ENCODE measurements around the gene HNMT.
"Not testable (repeated sequence)": the region's sequence is repeated elsewhere in the genome, so short reads cannot be mapped to it uniquely, and the experiment has no call there.

Gene HNMT

DNA sequence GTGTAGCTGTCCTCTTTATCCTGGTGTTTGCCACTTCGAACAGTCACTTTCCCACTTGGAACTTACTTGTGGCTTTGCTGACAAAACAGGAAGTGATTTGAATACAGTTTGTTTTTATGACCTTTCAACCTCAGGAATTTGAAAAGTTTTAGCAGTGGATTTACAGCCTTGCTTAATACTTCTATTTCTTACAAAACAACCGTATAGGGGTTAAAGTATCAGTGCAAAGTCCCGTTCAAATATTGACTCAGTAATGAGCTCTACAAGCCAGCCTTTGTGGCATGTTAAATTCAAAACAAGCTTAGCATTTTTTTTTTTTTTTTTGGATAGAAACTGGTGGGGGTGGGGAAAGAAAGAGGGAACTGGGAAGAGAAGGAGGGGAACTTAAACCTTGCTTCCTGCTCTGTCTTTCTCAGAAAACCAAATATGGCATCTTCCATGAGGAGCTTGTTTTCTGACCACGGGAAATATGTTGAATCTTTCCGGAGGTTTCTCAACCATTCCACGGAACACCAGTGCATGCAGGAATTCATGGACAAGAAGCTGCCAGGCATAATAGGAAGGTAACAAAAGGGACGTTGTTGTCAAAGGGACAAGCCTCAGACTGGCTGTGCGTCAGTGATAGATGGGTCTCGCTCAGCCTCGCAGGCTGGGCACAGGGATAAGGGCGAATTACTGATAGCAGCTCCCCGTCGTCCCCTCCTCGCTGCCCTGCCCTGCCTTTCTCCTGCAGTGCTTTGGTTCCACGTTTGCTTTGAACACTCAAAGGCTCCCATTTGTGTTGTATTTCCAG lies at the start of gene HNMT:
HNMT (plus strand) TSS at position 408 of the 793 bp plus-strand sequence; CDS start at position 427, 19 bp downstream.
- DNase-seq = peak; percentile 72

DNA sequence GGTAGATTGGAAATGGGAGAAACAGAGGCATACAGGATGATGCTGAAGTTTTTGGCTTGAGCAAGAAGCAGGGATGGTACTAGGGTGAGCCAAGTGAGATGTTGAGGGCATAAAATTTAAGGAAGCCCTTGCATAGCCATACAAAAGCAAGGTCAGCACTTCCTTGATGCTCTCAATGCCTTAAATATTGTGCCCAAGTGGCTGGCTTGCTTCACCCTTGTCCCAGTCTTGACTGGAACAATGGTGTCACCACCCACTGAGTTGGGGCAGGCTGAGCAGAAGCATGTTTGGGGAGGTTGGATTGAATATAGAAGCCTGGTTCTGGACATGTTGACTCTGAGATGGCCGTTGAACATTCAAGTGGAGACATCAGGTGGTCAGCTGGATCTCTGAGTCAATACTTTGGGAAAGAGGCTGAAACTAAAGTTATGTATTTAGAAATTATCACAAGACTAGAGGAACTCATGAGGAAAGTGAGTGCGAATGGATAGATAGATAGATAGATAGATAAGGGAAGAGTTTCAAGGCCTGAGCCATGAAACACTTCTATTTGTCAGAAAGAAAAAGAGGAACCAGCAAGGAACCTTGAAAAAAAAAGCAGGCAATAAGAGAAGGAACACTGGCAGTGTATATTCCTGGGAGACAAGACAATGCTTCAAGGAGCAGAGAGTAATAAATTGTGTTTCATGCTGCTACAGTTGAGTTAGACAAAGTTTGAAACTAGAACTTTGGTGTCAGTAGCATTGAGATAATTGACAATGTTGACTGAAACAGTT lies 43.0 kb upstream of the HNMT start:
- no peak for DNase-seq

DNA sequence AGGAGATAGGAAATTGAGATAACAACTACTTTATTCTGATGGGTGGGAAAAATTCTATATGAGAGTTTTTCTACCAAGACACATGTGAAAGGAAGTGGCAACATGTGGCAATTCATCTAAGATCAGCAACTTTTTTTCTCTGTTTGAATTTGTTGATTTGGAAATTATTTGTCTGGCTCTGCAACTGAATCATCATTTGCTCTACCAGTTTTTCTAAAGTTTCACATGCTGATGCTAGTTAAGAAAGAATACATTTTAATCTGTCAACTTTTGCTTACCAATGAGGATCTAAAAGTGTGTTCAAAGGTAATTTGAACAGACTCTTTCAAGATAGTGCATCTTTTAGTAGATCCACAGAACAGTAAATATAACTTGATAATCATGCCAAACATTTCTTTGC lies 42.1 kb upstream of the HNMT start:
- not testable (repeated sequence) for DNase-seq

DNA sequence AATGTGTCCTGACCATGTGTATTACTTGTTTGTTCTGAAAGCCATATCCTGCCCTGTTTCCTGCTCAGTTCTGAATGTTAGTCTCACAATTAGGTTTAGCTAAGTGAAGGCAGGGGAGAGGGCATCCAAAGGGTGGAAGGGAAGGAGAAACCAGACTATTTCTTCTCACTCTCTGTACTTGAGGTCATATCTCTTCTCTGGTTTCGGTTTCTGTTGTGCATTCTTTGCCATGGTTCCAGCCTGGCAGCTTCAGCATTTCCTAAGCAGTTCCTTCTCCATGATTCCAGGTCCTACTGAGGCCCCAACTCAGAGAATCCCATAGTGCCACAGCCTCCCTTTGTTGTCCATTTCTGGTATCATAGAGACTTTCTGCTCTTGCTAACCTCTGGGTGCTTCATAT lies 40.3 kb upstream of the HNMT start:
- DNase-seq = no peak

DNA sequence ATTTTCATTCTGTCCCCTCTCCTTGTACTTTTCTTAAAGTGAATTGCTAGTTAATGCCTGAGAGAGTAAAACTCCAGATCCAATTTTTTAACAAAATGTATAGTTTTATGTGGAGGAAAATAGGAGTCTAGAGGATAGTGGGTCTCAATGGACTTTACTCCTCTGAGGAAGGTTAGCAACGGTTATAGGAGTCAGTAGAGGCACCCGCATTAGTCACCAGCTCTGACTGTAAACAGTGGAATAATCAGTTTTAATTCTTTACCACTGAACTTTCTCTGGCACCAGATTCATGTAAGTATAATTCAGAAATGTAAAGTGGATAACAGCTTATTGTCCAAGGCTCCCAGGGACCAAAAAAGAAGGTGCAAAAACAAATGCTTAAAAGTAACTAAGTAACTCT lies 38.7 kb upstream of the HNMT start:
- no peak for DNase-seq

DNA sequence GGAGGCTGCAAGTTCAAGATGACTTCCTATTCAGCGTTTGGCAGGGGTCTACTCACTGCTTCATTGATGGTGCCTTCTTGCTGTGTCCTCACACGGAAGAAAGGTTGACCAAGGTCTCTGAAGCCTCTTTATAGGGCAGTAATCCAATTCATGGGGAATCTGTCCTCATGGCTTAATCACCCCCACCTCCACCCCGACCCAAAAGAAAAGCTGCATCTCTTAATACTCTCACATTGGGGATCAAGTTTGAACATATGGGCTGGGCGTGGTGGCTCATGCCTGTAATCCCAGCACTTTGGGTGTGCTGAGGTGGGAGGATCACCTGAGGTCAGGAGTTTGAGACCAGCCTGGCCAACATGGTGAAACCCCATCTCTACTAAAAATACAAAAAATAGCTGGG lies 36.4 kb upstream of the HNMT start:
- DNase-seq = peak; percentile 99

DNA sequence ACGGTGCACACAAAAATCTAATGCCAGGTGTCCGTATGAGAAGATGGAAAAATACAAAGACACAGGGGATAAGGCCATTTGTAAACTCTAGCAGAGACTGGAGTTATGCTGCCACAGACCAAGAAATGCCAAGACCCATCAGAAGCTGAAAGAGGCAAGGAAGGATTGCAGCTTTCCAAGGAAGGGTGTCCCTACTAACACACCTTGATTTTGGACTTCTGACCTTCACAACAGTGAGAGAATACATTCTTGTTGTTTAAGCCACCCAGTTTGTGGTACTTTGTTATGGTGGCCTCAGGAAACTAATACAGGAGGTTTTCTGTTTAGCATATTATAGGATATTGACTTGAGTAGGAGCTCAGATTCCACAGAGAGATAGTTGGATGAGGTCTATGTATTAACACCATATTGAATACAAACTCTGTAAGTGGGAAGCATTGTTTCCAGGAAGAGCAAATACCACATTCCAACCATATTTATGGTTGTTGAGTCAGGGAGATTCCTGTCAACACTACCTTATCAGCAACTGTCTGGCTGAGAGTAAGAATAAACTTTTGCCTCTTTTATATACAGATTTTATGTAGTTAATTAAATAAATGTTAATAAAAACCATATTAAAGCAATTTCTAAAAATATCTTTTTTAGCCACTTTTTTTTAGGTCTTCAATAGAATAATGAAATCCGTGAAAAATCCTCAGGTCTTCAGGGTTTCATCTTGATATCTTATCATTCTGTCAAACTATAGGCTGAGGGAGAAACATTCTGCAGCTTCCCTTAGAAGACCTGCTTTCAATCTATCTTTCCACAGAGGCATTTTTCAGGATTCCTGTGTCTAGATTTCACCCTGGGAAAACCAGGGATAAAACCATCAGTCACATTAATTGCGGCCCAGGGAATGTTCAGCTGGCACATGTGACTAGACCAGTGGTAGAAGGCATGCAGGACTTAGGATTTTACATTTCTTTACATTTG lies 35.4 kb upstream of the HNMT start:
- peak; percentile 93 for DNase-seq

DNA sequence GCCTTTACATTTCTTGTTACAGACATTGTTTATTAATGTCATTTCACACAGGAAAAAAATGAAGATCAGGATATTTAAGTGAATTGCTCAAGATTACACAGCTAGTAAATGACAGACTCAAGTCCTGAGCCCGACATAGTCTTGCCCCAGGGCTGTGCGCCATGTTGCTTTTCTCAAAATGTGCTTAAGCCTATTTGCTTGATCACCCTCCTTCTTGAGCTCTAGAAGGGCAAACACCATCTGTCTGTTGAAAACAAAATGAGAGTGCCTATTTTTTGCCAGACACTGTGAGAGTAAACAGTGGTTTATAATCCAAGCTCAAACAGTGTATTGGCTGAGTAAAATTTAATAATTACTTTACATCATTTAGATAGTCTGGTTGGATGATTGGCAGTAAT lies 34.8 kb upstream of the HNMT start:
- DNase-seq = peak; percentile 97

DNA sequence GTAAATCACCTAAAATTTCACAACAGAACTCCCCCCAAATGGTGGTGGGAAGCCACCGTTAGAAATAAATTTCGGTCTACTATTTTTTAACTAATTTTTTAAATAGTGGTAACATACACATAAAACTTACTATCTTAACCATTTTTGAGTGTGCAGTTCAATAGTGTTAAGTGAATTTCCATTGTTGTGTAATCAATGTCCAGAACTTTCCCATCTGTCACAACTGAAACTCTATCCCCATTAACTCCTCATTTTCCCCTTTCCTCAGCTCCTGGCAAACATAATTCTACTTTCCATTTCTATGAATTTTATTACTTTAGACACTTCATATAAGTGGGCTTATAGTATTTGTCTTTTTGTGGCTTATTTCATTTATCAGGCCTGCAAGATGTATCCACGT lies 34.1 kb upstream of the HNMT start:
- DNase-seq = peak; percentile 34

DNA sequence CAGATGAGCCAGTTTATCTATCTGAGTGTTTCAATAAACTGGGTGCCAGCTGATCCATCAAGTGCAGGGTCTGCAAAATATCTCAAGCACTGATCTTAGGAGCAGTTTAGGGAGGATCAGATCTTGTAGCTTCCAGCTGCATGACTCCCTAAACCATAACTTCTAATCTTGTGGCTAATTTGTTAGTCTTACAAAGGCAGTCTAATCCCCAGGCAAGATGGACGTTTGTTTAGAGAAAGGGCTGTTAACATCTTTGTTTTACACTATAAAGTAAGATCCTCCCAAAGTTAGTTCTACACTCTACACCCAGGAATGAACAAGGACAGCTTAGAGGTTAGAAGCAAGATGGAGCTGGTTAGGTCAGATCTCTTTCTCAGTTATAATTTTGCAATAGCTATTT lies 28.7 kb upstream of the HNMT start:
- DNase-seq = peak; percentile 83

DNA sequence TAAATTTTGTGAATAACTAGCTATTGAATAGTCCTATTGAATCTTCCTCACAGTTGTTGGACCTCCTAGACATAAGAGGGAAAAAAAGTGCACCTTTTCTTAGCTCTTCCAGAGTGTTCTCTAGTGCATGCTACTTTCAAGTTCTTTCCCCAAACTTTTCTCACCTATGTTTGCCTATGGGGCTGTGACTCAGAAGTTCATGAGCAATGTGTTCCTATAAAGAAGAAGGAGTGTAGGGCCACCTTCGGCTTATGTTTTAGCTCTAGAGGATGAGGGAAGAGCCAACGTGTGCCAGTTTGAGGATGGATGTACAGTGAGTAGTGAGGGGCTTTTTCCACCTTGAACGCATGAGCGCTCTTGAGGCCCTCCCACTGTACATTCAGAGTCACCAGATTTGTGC lies 27.0 kb upstream of the HNMT start:
- no peak for DNase-seq

DNA sequence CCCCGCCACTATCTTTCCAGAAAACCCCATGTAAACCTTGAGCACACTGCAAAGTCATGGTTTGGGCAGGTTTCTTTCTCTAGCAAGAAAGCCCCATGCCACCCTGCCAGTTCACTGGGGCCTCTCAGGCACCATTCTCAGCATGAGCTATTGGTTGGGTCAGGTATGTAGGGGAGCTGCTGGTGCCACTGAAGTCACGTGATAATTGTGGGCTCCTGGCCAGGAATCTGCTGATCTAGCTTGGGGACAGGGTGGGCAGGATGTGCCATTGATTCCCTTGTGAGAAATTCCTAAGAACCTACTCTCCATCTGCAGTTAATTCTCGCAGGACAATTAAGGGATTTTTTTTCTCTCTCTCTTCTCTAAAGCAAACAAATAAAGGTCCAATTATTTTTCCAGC lies 26.5 kb upstream of the HNMT start:
- DNase-seq = peak; percentile 60

DNA sequence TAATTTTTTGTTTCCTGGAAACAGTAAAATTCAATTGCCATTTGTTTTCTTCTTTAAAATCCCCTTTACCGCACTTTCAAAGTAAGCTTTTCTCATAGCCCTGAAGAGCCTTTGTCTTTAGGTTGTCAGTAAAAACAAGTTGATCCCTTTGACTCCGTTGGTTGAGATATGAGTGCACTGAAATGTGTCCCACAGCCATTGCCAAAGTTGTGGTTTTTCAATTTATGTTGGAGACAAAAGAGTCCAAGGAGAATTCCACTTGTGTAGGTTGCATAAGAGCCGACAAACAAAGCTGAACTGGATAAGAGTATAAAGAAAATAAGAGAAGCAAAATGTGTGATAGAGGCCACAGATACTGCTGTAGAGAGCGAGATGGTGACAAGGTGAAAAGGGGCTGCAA lies 26.1 kb upstream of the HNMT start:
- no peak for DNase-seq

DNA sequence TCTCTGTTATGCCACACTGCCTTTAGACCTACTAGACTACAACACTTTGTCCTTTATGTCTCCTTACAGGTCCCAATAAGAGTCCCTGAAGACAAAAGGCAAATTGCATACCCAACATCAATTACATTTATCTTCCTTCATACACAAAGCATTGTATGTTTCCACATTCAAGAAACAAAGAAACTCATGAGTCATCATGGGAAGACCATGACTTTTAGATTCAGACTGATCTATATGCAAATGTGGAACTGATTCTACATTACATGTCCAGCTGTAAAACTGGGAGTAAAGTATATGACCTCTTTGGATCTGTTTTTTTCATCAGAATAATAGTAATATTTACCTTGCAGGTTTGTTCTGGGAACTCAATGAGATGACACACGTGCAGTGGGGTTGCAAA lies 25.2 kb upstream of the HNMT start:
- DNase-seq = no peak

DNA sequence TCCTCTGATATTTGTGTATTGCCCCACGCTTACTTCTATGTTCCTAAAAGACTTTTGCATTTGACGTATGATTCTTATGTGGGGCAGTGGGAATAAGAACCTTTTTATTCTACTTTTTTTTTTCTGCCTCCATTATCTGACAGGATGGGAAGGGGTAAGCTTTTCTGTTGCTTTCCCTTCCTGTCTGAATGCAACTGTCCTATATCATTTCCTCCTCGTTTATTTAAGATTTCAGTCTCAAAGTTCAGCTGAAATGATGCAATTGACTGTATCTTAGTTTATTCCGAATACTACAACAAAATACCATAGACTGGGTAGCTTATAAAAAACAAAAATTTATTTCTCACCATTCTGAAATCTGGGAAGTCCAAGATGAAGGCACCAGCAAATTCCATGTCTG lies 24.1 kb upstream of the HNMT start:
- DNase-seq = no peak

DNA sequence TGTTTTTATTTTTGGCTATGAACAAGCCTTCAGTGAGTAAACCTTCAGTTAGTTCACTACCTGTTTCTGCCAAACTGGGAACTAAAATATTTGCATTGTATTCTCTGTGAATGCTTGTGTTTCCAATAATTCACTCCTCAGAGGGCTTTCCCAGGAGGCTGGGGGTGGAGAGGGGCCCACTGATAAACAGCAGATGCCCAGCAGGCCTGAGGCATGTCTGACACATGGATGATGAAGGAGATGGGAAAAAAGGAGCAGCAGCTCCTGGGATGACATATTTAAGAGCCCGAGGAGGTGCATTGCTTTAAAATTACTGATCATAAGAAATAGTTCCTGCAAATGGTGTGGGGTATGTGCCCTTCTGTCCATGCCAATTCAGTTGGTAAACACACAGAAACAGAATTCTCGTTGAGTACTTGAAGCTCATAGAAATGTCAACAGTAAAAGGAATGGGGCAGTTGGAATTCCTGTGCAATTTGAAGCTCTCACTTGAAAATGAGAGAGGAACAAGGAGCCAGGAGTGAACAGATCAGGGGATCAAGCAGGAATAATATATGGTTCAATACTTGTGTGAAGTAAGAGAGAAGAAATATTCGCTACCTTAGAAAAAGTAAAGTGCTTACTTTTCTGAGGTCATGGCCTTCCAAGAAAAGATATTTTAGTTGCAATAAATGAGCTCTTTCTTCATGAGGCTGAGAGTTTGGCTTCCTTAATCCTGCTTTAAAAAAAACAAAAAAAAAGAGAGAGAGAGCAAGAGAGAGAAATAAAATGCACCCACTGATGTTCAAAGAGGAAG lies 22.0 kb upstream of the HNMT start:
- peak; percentile 44 for DNase-seq

DNA sequence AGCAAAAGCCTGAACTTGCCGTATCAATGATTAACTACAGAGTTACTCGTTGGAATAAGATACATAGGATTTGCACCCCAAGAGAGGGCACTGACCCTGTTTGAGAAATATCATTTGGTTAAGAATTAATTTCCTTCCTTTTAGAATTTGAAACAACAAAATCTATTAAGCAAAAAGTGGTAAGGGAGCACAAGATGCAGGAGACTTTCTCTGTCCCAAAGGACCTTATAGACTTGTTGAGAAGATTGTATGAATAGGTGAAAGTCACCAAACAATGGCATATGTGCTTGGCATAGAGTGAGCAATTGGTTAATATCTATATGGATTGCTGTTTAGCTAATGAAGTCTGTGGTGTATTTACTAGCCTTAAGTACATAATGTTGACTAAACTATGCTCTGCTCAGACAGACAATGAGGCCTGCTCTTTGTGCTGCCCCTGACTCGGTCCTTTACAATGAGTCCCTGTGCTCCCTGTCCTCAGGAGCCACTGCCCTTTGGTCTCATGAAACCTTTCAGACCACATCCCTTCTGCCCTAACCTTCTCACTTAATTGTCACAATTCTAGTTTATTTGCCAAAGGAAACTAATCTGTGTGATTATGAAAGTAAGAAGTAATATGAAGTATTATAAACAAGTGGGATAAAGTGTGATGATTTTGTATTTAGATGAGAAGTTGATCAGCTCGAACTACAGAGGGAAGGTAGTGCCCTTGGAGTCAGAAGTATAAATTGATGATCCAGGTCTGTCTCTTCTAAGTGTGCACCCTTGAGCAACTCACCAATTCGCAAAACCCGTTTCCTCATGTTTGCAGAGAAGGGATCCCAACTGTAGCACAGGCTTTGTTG lies 21.2 kb upstream of the HNMT start:
- DNase-seq = no peak

DNA sequence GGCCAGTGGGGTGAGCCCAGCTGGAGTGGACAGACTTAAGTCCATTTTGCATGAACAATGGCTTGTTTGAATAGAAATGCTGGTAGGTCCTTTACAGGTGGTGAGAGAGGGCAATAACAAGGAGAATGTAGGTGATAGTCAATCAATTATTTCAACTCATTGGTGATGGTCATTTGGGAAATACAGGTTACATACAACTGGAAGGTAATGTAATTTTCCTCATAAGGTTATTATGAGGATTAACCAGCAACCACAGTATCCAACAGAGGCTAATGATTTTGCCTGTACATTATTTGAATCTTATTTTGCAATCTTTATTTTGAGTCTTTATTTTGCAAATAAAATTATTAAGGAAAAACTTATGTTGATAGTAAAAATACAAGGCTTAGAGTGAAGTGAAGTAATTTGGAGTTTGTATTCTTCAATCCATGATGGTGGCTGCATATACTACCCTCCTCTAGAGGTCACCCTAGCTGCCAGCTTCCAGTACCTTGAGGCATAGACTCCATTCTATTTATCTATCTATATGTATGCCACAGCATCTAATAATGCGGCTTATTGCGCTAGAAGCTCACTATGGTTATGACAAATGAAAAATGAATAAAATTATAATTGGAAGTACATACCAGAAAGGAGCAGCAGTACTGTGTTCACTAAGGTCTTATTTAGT lies 20.5 kb upstream of the HNMT start:
- DNase-seq = peak; percentile 57

DNA sequence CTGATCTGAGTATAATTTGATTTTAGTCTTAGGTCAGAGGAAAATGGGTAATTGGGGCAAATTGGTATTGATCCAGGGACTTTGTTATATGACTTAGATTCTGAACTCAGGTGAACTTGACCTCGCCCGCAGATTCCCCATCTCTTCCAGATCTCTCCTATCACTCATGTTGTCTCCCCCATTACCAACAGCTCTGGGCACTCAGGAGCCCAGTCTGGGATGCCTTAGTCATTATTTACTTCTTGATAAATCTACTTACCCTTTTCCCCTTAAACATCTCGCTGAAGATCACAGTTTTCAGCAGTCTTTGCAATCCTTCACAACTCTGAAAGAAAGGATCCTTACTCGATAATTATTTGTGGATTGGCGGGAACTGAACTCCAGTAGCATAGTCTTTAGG lies 19.6 kb upstream of the HNMT start:
- peak; percentile 93 for DNase-seq

DNA sequence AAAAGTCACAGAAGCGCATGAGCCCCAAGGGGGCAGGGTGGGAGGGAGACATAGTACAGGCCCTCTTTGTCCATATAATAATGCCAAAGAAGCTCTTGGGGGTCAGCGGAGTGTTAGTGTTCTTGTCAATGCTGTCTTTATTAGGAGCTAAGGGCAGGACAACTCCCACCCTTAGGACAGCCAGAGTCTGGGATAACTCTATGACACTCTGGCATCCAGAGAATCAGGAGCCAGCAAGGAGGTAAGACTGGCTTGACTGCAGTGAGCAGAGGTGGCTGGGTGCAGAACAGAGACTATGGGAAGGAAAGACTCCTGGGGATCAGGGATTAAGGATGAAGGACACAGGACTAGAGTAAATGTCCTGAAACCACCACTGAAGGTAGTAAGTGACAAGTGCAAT lies 19.0 kb upstream of the HNMT start:
- DNase-seq = peak; percentile 58

DNA sequence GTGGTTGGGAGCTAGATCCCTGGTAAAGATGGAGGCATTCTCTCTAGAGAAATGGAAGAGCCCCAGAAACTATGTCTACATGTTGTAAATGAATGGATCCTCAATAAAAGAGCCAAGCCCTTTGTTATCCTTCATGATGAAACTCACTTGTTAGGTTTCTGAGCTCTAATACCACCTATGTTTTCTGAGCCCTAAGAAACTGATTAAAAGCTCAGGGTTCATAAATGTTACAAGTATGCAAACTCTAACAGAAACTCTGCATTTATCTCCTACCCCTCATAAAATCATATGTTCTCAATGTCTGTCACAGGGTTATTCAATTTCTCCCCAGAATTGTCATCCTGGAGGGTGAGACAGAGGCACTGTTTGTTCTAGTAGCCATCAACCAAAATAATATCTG lies 18.0 kb upstream of the HNMT start:
- DNase-seq = no peak
